H1 (cell line): ENCODE results near the gene GZF1. TPM values are rescaled to one million over a fixed set of nuclear protein-coding genes. Genes with fewer than 3 reads are reported as not detected.

ENCODE experiments used
- CTCF ChIA-PET: fragments of 300-600 bp; sonication (Branson Sonifier 250); formaldehyde crosslinking; loops from one replicate; lab custom pipeline; 2021; ENCODE audit not compliant: partially characterized antibody; lab: Charles Lee
- POLR2A ChIA-PET: fragments of 300-600 bp; sonication (Branson Sonifier 250); formaldehyde crosslinking; loops from one replicate; lab custom pipeline; 2021; ENCODE audit warnings: inconsistent platforms; ENCODE audit not compliant: partially characterized antibody; lab: Charles Lee
- DNase-seq, 2 experiments: peaks; one replicate each; pipeline versions ENCODE4 v3.0.0 to v3.0.0-alpha.2; 2010 to 2022; ENCODE audit warnings: low spot score in 2 of 2, low read depth in 1 of 2, mixed read lengths in 1 of 2
- FAIRE-seq: peaks from 2 replicates; lab custom pipeline; 2011; peaks lifted over from hg19 to GRCh38; lab: Jason Lieb, UNC
- H2AFZ ChIP-seq: 2 replicates; pipeline ENCODE4 v1.8.1; 2012; ENCODE audit warnings: low read length, inconsistent platforms
- H2AK5ac ChIP-seq: 2 replicates; pipeline ENCODE4 v1.6.1; 2013; ENCODE audit warnings: low read depth, low read length
- H2BK120ac ChIP-seq: replicated peaks from 2 replicates; pipeline ENCODE3; 2013; ENCODE audit warnings: low read depth, low read length, inconsistent platforms
- H2BK12ac ChIP-seq: 2 replicates; pipeline ENCODE4 v1.6.1; 2013; ENCODE audit warnings: low read depth, low read length
- H2BK15ac ChIP-seq: 2 replicates; pipeline ENCODE4 v1.6.1; 2013; ENCODE audit warnings: low read length
- H2BK20ac ChIP-seq: 2 replicates; pipeline ENCODE4 v1.6.1; 2013; ENCODE audit warnings: low read length
- H2BK5ac ChIP-seq: 2 replicates; pipeline ENCODE4 v1.6.1; 2013; ENCODE audit warnings: low read depth, low read length
- H3K14ac ChIP-seq: 2 replicates; pipeline ENCODE4 v1.6.1; 2013; ENCODE audit warnings: inconsistent platforms; ENCODE audit not compliant: insufficient read length
- H3K18ac ChIP-seq: 2 replicates; pipeline ENCODE4 v1.6.1; 2013; ENCODE audit warnings: low read length; ENCODE audit errors: extremely low read depth
- H3K23ac ChIP-seq: 2 replicates; pipeline ENCODE4 v1.6.1; 2013; ENCODE audit warnings: inconsistent platforms; ENCODE audit not compliant: insufficient read length
- H3K23me2 ChIP-seq: 2 replicates; pipeline ENCODE4 v1.6.1; 2013; ENCODE audit warnings: low read depth, low read length
- H3K27ac ChIP-seq: 2 replicates; pipeline ENCODE4 v1.6.1; 2011; ENCODE audit warnings: low read depth, low read length, inconsistent platforms
- H3K27me3 ChIP-seq, 4 experiments: replicated peaks in 1 of 4; 1 replicate in 1 of 4; 2 replicates in 3 of 4; pipeline versions ENCODE4 v1.6.1 to v1.8.1; 2011 to 2013; ENCODE audit warnings: low read length in 3 of 4, mild to moderate bottlenecking in 3 of 4, inconsistent platforms in 2 of 4, mixed read lengths in 2 of 4, moderate library complexity in 1 of 4; ENCODE audit not compliant: control insufficient read depth in 3 of 4, insufficient read depth in 3 of 4; ENCODE audit errors: extremely low read depth in 1 of 4
- H3K36me3 ChIP-seq, 4 experiments: 2 replicates each; pipeline versions ENCODE4 v1.6.1 to v1.8.1; 2011 to 2013; ENCODE audit warnings: mild to moderate bottlenecking in 4 of 4, low read length in 3 of 4, moderate library complexity in 2 of 4, control low read depth in 1 of 4, inconsistent platforms in 1 of 4; ENCODE audit not compliant: insufficient read depth in 4 of 4, control insufficient read depth in 2 of 4
- H3K4ac ChIP-seq: replicated peaks from 2 replicates; pipeline ENCODE3; 2013; ENCODE audit warnings: low read length, low read depth, mixed read lengths, inconsistent platforms; ENCODE audit not compliant: insufficient read length
- H3K4me1 ChIP-seq, 4 experiments: replicated peaks in 1 of 4; 1 replicate in 1 of 4; 2 replicates in 3 of 4; pipeline versions ENCODE4 v1.6.1 to v1.8.1; 2011 to 2013; ENCODE audit warnings: low read length in 3 of 4, inconsistent platforms in 2 of 4, mixed read lengths in 1 of 4; ENCODE audit not compliant: insufficient read depth in 4 of 4, control insufficient read depth in 3 of 4
- H3K4me2 ChIP-seq, 2 experiments: 2 replicates each; pipeline versions ENCODE4 v1.6.1 to v1.8.1; 2011 to 2013; ENCODE audit warnings: low read depth in 2 of 2, low read length in 2 of 2, control low read depth in 1 of 2, inconsistent platforms in 1 of 2, mild to moderate bottlenecking in 1 of 2; ENCODE audit not compliant: insufficient read depth in 1 of 2
- H3K4me3 ChIP-seq, 4 experiments: fragments of 200-600, 300-600 bp in 1 of 4; sonication (generic), shearing (Covaris generic), sonication (Bioruptor Twin) in 1 of 4; 2 replicates each; pipeline versions ENCODE4 v1.5.1 to v1.8.1; 2011 to 2016; ENCODE audit warnings: low read length in 4 of 4, low read depth in 3 of 4, control low read depth in 2 of 4, inconsistent platforms in 2 of 4, mild to moderate bottlenecking in 2 of 4, mixed read lengths in 1 of 4, moderate library complexity in 1 of 4; ENCODE audit not compliant: insufficient read depth in 2 of 4; ENCODE audit errors: extremely low read depth in 1 of 4
- H3K56ac ChIP-seq: replicated peaks from 2 replicates; pipeline ENCODE3; 2013; ENCODE audit warnings: low read depth, mild to moderate bottlenecking, mixed read lengths, low read length, inconsistent platforms; ENCODE audit not compliant: insufficient read length
- H3K79me1 ChIP-seq: 2 replicates; pipeline ENCODE4 v1.6.1; 2013; ENCODE audit warnings: low read depth, low read length, control low read depth
- H3K79me2 ChIP-seq, 2 experiments: 2 replicates each; pipeline versions ENCODE4 v1.6.1 to v1.8.1; 2012 to 2013; ENCODE audit warnings: low read length in 2 of 2, mild to moderate bottlenecking in 2 of 2, inconsistent platforms in 1 of 2; ENCODE audit not compliant: insufficient read depth in 2 of 2, control insufficient read depth in 1 of 2
- H3K9ac ChIP-seq, 4 experiments: replicated peaks in 1 of 4; 1 replicate in 1 of 4; 2 replicates in 3 of 4; pipeline versions ENCODE4 v1.6.1 to v1.8.1; 2011 to 2013; ENCODE audit warnings: low read depth in 3 of 4, low read length in 3 of 4, control low read depth in 2 of 4, mild to moderate bottlenecking in 2 of 4, moderate library complexity in 2 of 4, inconsistent platforms in 1 of 4; ENCODE audit errors: extremely low read depth in 1 of 4
- H3K9me3 ChIP-seq, 2 experiments: 2 replicates each; pipeline versions ENCODE4 v1.6.1 to v1.8.1; 2012 to 2013; ENCODE audit warnings: mild to moderate bottlenecking in 2 of 2, moderate library complexity in 2 of 2, control low read depth in 1 of 2, inconsistent platforms in 1 of 2, low read depth in 1 of 2, low read length in 1 of 2, mixed read lengths in 1 of 2; ENCODE audit not compliant: insufficient read depth in 2 of 2
- H4K20me1 ChIP-seq, 2 experiments: replicated peaks in 1 of 2; 2 replicates each; pipeline versions ENCODE3 to v1.8.1; 2011 to 2013; ENCODE audit warnings: inconsistent platforms in 2 of 2, low read length in 2 of 2, mild to moderate bottlenecking in 1 of 2; ENCODE audit not compliant: insufficient read depth in 2 of 2, control insufficient read depth in 1 of 2
- H4K5ac ChIP-seq: 2 replicates; pipeline ENCODE4 v1.6.1; 2013; ENCODE audit warnings: low read length, low read depth, mixed read lengths, inconsistent platforms; ENCODE audit not compliant: insufficient read length
- H4K8ac ChIP-seq: 2 replicates; pipeline ENCODE4 v1.8.0; 2013; ENCODE audit warnings: mild to moderate bottlenecking, moderate library complexity, low read length, inconsistent platforms; ENCODE audit not compliant: insufficient read depth; ENCODE audit errors: extremely low read depth
- H4K91ac ChIP-seq: replicated peaks from 2 replicates; pipeline ENCODE3; 2013; ENCODE audit warnings: low read length, mixed read lengths, inconsistent platforms; ENCODE audit not compliant: insufficient read length
- ATF2 ChIP-seq: IDR thresholded peaks from 2 replicates; pipeline ENCODE4 v1.6.1; 2012; ENCODE audit warnings: low read length, inconsistent platforms
- EGR1 ChIP-seq: IDR thresholded peaks from 2 replicates; pipeline ENCODE4 v1.6.1; 2011; ENCODE audit warnings: low read depth, low read length, borderline replicate concordance
- SP4 ChIP-seq: IDR thresholded peaks from 2 replicates; pipeline ENCODE4 v1.6.1; 2012; ENCODE audit warnings: low read length, inconsistent platforms
- WGBS, 2 experiments: shearing (Covaris generic) in 1 of 2; methylation state at CpG; one replicate each; pipeline versions ENCODE4 v1.1.6 to v1.1.7; 2013 to 2015; ENCODE audit warnings: low lambda C conversion rate in 2 of 2, mixed read lengths in 2 of 2, inconsistent platforms in 1 of 2, low coverage in 1 of 2, missing lambda C conversion rate in 1 of 2; ENCODE audit not compliant: insufficient replicate concordance in 2 of 2, insufficient coverage in 1 of 2, insufficient read length in 1 of 2; ENCODE audit errors: extremely low coverage in 1 of 2, missing lambda C conversion rate in 1 of 2; 5-methylcytosine and 5-hydroxymethylcytosine counted together
- polyA plus RNA-seq, 7 experiments: library from polyadenylated mRNA; depleted of rRNA in 3 of 7; stranded (reverse) in 5 of 7; unstranded in 2 of 7; fragments of >200 nt in 5 of 7; fragments of 200-250 nt in 2 of 7; gene quantifications; 1 replicate in 5 of 7; 2 replicates in 1 of 7; 4 replicates in 1 of 7; pipeline versions ENCODE4 v1.2.1 to v1.2.3, GENCODE V29; 2011 to 2013; ENCODE audit warnings: missing spikeins in 2 of 7, mixed read lengths in 2 of 7
- total RNA-seq: library from RNA; stranded (reverse); fragmentation: NEBNext Ultra II Directional; extraction: Animal tissue kit (Norgen Biotek cat#: 25700); gene quantifications from 2 replicates; pipeline ENCODE4 v1.2.1, GENCODE V29; 2021

Gene GZF1
- total and polyA plus RNA-seq, 2 of the 8 experiments (the other 6 are each of a cell fraction or from before 2014, with no cell fraction given), result 8.2 to 11.9 TPM

- H3K23ac ChIP-seq, result no peak overlapping the region
- H2AK5ac ChIP-seq, result no peak overlapping the region
- H3K9me3 ChIP-seq, result no peaks in the 10 kb centered on the region
- no peak overlapping the region for H2AFZ ChIP-seq
- H4K8ac ChIP-seq, result no peak overlapping the region
- H3K23me2 ChIP-seq, result peaks cover 15% of the 10 kb centered on the region; the same call in 1 of the 2 replicates
- peak overlapping the region; percentile 58 to 98 for H3K4me2 ChIP-seq
- H4K91ac ChIP-seq, result no peak overlapping the region
- FAIRE-seq (no peak), DNase-seq (no peak)
- CTCF ChIA-PET, result interaction anchor here (1.0 to 4.4 kb wide), 5 partner anchors 12 to 61 kb away, joined by 3 to 15 read pairs (median 4); no protein-coding TSS in a partner anchor
- H3K4me3 ChIP-seq, result peak overlapping the region in 3 of 4 experiments; percentile 14 to 56 (median 23); a peak in 5 of 8 replicates
- H4K5ac ChIP-seq, result no peak overlapping the region
- no peak overlapping the region for H2BK20ac ChIP-seq
- no peak overlapping the region for H2BK15ac ChIP-seq
- no peak overlapping the region for H3K4ac ChIP-seq
- H3K36me3 ChIP-seq, result peaks cover 0 to 9% (median 9%) of the 10 kb centered on the region in 4 experiments; a peak in 6 of 8 replicates
- peaks cover 6 to 8% of the 10 kb centered on the region in 2 experiments for H4K20me1 ChIP-seq
- peaks cover 5 to 16% (median 10%) of the 10 kb centered on the region in 4 experiments; a peak in 6 of 7 replicates for H3K4me1 ChIP-seq
- peaks cover 8% of the 10 kb centered on the region; the same call in 1 of the 2 replicates for H3K79me1 ChIP-seq
- no peak overlapping the region for H3K14ac ChIP-seq
- H3K9ac ChIP-seq, result no peak overlapping the region
- TF ChIP-seq EGR1, result no peak
- TF ChIP-seq ATF2, result no peak
- TF ChIP-seq SP4, result no peak
- WGBS, 2 experiments, result 69% methylated on average over 6 of the region's 6 CpGs; no CpG with 5 or more reads in 1 of the 2 experiments
- no peak overlapping the region for H2BK120ac ChIP-seq
- no peak overlapping the region for H3K27ac ChIP-seq
- no peak overlapping the region for H2BK5ac ChIP-seq
- POLR2A ChIA-PET, result interaction anchor here (1.3 to 1.6 kb wide), 3 partner anchors 9 to 21 kb away, joined by 3 to 14 read pairs (median 3); partner anchors contain the start of gene NXT1
- peaks cover 0 to 14% of the 10 kb centered on the region in 2 experiments; a peak in 3 of 4 replicates for H3K79me2 ChIP-seq
- H3K18ac ChIP-seq, result no peak overlapping the region
- H3K27me3 ChIP-seq, result no peaks in the 10 kb centered on the region
- no peak overlapping the region for H3K56ac ChIP-seq
- no peak overlapping the region for H2BK12ac ChIP-seq
Measured at GRCh38 chr20:23358563-23358906, 3.4 kb upstream of the GZF1 start.
